Measurements from ENCODE around the gene CCDC116. TPM values are rescaled to one million over a fixed set of nuclear protein-coding genes. Genes with fewer than 3 reads are reported as not detected.
A peak's percentile ranks its signal among the peaks of the same experiment; 100 is the strongest.

Gene CCDC116
- total and polyA plus RNA-seq, 10 of the 15 experiments (the other 5 are each of a cell fraction or from before 2014, with no cell fraction given) = 0.04 to 0.18 (median 0.04) TPM; not detected in 6

DNA sequence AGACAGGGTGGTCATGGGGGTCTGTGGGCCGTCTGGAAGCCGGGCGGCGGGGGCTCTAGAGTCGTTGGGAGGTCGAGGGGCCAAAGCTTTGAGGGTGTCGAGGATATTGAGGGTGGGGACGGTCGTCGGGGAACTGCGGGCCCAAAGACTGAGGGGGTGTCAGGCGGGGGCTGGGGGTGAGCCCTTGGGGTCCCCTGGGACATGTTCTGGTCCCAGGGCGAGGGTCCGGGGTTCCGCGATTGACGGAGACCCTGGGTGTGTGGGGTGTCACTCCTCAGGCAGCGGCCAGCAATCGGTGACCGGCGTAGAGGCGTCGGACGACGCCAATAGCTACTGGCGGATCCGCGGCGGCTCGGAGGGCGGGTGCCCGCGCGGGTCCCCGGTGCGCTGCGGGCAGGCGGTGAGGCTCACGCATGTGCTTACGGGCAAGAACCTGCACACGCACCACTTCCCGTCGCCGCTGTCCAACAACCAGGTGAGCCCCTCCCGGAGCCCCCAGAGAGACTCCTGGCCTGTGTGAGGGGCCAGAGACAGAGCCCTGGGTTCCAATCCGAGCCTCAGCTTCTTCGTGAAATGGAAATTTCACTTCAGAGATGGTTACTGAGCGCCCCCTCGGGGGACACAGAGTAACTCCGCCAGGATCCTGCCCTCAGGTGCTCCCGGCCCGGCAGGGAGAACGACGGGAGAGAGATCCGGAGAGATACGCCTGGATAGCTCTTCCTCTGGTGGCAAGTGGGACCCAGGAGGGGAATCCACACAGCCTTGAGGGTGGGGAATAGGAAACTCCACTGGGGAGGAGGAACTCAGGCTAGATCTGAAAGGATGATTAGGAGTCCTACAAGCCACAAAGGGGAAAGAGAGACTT is 10.3 kb downstream of the CCDC116 start:
- peak overlapping the region; percentile 90 for H3K9ac ChIP-seq (ENCODE audit: control insufficient read depth, insufficient read depth, low read length)
- peak overlapping the region; percentile 83 for H2AFZ ChIP-seq (ENCODE audit: control insufficient read depth, low read depth, low read length)
- in situ Hi-C loops (cut with MboI) = no loop called here
- WGBS (ENCODE audit: insufficient coverage, insufficient replicate concordance, low lambda C conversion rate, missing lambda C conversion rate) = 2% methylated on average over 51 of the region's 56 CpGs
- H3K4me2 ChIP-seq (ENCODE audit: control insufficient read depth, insufficient read depth) = peak overlapping the region; percentile 93
- peaks cover 15% of the 10 kb centered on the region for H3K4me1 ChIP-seq (ENCODE audit: control insufficient read depth, insufficient read depth, low read length)
- peak overlapping the region; percentile 88 for H3K27ac ChIP-seq (ENCODE audit: control insufficient read depth, insufficient read depth)
- CTCF ChIA-PET = interaction anchor here (0.6 to 5.6 kb wide), 16 partner anchors 11 to 87 kb away, joined by 3 to 106 read pairs (median 4); partner anchors contain the start of genes CCDC116 and YDJC
- H3K9me3 ChIP-seq (replicated peaks; ENCODE audit: control insufficient read depth, insufficient read depth, low read length) = no peaks in the 10 kb centered on the region
- no peak for DNase-seq (ENCODE audit: low read depth, low spot score)
- intact Hi-C loops (cut with micrococcal nuclease; ENCODE audit: unreplicated experiment) = loop anchor here (10.0 kb wide), 1 partner anchor 58 kb away; no protein-coding TSS in a partner anchor
- H3K36me3 ChIP-seq (ENCODE audit: control insufficient read depth in 2 of 2, insufficient read depth in 2 of 2, low read length in 1 of 2) = peaks cover 0 to 6% of the 10 kb centered on the region in 2 experiments; a peak in 3 of 4 replicates
- ATAC-seq = peak; percentile 56
- H3K4me3 ChIP-seq = peak overlapping the region; percentile 97
- RAD21 ChIA-PET (ENCODE audit: unreplicated experiment) = interaction anchor here (0.9 to 3.4 kb wide), 7 partner anchors 9 to 74 kb away, joined by 3 to 50 read pairs (median 5); partner anchors contain the start of gene YDJC
- peak; percentile 85 for FAIRE-seq
- H4K20me1 ChIP-seq (ENCODE audit: control insufficient read depth, insufficient read depth) = peaks cover 4% of the 10 kb centered on the region; the same call in 1 of the 2 replicates
- SMC1A ChIA-PET (ENCODE audit: uncharacterized antibody, unreplicated experiment) = interaction anchor here (0.8 to 3.9 kb wide), 10 partner anchors 9 to 192 kb away, joined by 3 to 39 read pairs (median 3); partner anchors contain the start of genes CCDC116, PPIL2 and YDJC
- BruUV-seq (replicated peaks) = TSS peak; percentile 73
- H3K79me2 ChIP-seq (ENCODE audit: control insufficient read depth, insufficient read depth, low read length) = peaks cover 26% of the 10 kb centered on the region
- no peaks in the 10 kb centered on the region for H3K27me3 ChIP-seq (replicated peaks in 1 of 2; ENCODE audit: control insufficient read depth in 2 of 2, insufficient read depth in 2 of 2, low read length in 1 of 2)
- POLR2A ChIA-PET = interaction anchor here (1.0 to 3.6 kb wide), 6 partner anchors 9 to 135 kb away, joined by 3 to 42 read pairs (median 4); partner anchors contain the start of gene YDJC
- TF ChIP-seq MYC (IDR thresholded peaks at IDR 0.05; ENCODE audit: insufficient read depth, insufficient read length, insufficient replicate concordance, low read length, severe bottlenecking) (peak; percentile 21), GATAD2B (conservative IDR thresholded peaks at IDR 0.05; ENCODE audit: low read depth) (0 out of 2 replicates have a peak, but pooled peaks have one; percentile 21), JUND (IDR thresholded peaks at IDR 0.05; ENCODE audit: low read depth, low read length) (no peak), IKZF2 (IDR thresholded peaks at IDR 0.05) (peak in 1 of 2 experiments; percentile 44; a peak in 2 of 4 replicates), SMC3 (IDR thresholded peaks at IDR 0.05; ENCODE audit: borderline replicate concordance, low read length) (peak; percentile 45; the same call in 1 of the 2 replicates), BHLHE40 (IDR thresholded peaks at IDR 0.05; ENCODE audit: borderline replicate concordance in 1 of 2, low read depth in 2 of 2, low read length in 1 of 2) (peak in 1 of 2 experiments; percentile 24; a peak in 1 of 4 replicates), RAD21 (IDR thresholded peaks at IDR 0.05; ENCODE audit: insufficient read depth, low read depth, low read length) (peak; percentile 74), SMARCA5 (IDR thresholded peaks at IDR 0.05) (peak; percentile 92; the same call in 1 of the 2 replicates), IKZF1 (conservative IDR thresholded peaks at IDR 0.05) (peak; percentile 57), EED (IDR thresholded peaks at IDR 0.05; ENCODE audit: low read depth) (peak; percentile 79), KDM1A (IDR thresholded peaks at IDR 0.05; ENCODE audit: borderline replicate concordance) (no peak), YY1 (IDR thresholded peaks at IDR 0.05; ENCODE audit: low read depth, low read length) (peak; percentile 45; the same call in 1 of the 2 replicates)
- TF ChIP-seq, protein P1, sequence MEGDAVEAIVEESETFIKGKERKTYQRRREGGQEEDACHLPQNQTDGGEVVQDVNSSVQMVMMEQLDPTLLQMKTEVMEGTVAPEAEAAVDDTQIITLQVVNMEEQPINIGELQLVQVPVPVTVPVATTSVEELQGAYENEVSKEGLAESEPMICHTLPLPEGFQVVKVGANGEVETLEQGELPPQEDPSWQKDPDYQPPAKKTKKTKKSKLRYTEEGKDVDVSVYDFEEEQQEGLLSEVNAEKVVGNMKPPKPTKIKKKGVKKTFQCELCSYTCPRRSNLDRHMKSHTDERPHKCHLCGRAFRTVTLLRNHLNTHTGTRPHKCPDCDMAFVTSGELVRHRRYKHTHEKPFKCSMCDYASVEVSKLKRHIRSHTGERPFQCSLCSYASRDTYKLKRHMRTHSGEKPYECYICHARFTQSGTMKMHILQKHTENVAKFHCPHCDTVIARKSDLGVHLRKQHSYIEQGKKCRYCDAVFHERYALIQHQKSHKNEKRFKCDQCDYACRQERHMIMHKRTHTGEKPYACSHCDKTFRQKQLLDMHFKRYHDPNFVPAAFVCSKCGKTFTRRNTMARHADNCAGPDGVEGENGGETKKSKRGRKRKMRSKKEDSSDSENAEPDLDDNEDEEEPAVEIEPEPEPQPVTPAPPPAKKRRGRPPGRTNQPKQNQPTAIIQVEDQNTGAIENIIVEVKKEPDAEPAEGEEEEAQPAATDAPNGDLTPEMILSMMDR (IDR thresholded peaks at IDR 0.05 in 2 of 3, conservative IDR thresholded peaks at IDR 0.05 in 1 of 3; ENCODE audit: control insufficient read depth in 2 of 3, extremely low read depth in 1 of 3, insufficient read depth in 1 of 3, low read depth in 3 of 3, low read length in 3 of 3) = peak; percentile 65 to 76 (median 74)
- TF ChIP-seq, protein P2, sequence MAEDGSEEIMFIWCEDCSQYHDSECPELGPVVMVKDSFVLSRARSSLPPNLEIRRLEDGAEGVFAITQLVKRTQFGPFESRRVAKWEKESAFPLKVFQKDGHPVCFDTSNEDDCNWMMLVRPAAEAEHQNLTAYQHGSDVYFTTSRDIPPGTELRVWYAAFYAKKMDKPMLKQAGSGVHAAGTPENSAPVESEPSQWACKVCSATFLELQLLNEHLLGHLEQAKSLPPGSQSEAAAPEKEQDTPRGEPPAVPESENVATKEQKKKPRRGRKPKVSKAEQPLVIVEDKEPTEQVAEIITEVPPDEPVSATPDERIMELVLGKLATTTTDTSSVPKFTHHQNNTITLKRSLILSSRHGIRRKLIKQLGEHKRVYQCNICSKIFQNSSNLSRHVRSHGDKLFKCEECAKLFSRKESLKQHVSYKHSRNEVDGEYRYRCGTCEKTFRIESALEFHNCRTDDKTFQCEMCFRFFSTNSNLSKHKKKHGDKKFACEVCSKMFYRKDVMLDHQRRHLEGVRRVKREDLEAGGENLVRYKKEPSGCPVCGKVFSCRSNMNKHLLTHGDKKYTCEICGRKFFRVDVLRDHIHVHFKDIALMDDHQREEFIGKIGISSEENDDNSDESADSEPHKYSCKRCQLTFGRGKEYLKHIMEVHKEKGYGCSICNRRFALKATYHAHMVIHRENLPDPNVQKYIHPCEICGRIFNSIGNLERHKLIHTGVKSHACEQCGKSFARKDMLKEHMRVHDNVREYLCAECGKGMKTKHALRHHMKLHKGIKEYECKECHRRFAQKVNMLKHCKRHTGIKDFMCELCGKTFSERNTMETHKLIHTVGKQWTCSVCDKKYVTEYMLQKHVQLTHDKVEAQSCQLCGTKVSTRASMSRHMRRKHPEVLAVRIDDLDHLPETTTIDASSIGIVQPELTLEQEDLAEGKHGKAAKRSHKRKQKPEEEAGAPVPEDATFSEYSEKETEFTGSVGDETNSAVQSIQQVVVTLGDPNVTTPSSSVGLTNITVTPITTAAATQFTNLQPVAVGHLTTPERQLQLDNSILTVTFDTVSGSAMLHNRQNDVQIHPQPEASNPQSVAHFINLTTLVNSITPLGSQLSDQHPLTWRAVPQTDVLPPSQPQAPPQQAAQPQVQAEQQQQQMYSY (CRISPR knock-in tag; IDR thresholded peaks at IDR 0.05) = no peak
